Activated naive CD8-positive, alpha-beta T cell treated with anti-CD3 and anti-CD28 coated beads, Interleukin-2, amount 50 U/mL, for 24 hours (primary cell): ENCODE measurements around the gene ENOX1.
"Not testable (repeated sequence)": the region's sequence is repeated elsewhere in the genome, so short reads cannot be mapped to it uniquely, and the experiment has no call there.

Experiments
- ATAC-seq: fragments of 150-1000 bp; cut with Tn5 transposase; one replicate; pipeline ENCODE4 v1.10.0; 2021
- DNase-seq: peaks from one replicate; pipeline ENCODE4 v3.0.0; 2021
- H3K27ac Mint-ChIP-seq: one replicate; pipeline ENCODE4 v1.8.0; 2021; ENCODE audit warnings: mild to moderate bottlenecking, mixed read lengths
- H3K27me3 Mint-ChIP-seq: one replicate; pipeline ENCODE4 v1.8.0; 2021; ENCODE audit warnings: mixed read lengths
- H3K36me3 Mint-ChIP-seq: one replicate; pipeline ENCODE4 v1.8.0; 2021; ENCODE audit warnings: low read depth, mixed read lengths
- H3K4me1 Mint-ChIP-seq: one replicate; pipeline ENCODE4 v1.8.0; 2021; ENCODE audit warnings: mixed read lengths
- H3K4me3 Mint-ChIP-seq: one replicate; pipeline ENCODE4 v1.8.0; 2021; ENCODE audit warnings: mild to moderate bottlenecking, moderate library complexity, mixed read lengths
- H3K9me3 Mint-ChIP-seq: one replicate; pipeline ENCODE4 v1.8.0; 2021; ENCODE audit warnings: mixed read lengths

The ENOX1 gene

DNA sequence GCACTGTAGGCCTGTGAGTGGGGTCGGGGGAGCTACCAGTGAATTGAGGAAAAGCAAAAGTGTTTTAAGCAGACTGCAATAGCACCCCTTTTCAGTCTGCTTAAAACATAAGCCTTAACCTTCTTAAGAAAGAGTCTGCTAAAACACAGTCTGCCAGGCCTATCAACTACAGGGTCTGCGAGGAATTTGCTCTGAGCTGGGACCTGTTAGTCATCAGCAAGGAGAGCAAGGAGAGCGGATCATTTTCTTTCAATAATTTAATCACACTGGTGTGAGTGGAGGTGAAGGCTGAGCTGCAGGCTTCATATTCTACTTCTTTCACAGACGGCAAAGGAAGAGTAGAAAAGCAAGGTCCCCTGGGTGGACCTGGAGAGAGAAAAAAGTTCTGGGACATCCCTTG lies 342.7 kb downstream of the ENOX1 start:
- ATAC-seq (no peak), DNase-seq (no peak)
- Mint-ChIP-seq H3K27me3 (peaks cover 4% of the 10 kb centered on the region), H3K9me3 (no peaks in the 10 kb centered on the region), H3K36me3 (no peaks in the 10 kb centered on the region), H3K4me1 (no peaks in the 10 kb centered on the region), H3K4me3 (no peak overlapping the region), H3K27ac (no peak overlapping the region)

DNA sequence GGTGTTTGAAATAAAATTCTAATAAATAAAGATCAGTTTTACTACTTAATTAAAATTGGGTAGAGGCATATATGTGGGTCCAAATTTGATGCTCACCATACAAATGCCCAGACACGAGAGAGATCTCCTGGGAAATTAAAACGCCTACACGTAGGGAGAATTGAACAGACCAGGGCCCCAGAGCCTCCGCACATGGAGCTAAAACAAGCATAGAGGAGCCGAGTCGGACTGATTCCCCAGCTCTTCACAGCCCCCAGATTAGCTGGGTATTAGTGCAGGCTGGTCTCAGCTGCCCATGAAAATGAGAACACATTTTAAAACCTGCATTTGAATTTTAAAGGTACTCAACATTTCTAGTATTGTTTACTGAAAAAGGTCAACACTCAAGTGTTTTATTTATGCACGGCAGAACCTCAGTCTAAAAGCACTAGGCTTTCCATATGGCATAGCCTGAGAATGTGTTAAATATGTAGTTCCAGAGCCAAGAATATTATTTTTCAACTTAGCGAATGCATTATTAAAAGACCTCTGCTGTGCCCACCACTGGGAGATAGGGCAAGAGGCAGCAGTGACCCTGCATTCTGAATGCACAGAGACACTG lies 344.8 kb downstream of the ENOX1 start:
- no peak for ATAC-seq
- H3K36me3 Mint-ChIP-seq, result no peaks in the 10 kb centered on the region
- H3K9me3 Mint-ChIP-seq, result no peaks in the 10 kb centered on the region
- peaks cover 4% of the 10 kb centered on the region for H3K27me3 Mint-ChIP-seq
- no peak for DNase-seq
- H3K4me3 Mint-ChIP-seq, result no peak overlapping the region
- H3K27ac Mint-ChIP-seq, result no peak overlapping the region
- H3K4me1 Mint-ChIP-seq, result no peaks in the 10 kb centered on the region

DNA sequence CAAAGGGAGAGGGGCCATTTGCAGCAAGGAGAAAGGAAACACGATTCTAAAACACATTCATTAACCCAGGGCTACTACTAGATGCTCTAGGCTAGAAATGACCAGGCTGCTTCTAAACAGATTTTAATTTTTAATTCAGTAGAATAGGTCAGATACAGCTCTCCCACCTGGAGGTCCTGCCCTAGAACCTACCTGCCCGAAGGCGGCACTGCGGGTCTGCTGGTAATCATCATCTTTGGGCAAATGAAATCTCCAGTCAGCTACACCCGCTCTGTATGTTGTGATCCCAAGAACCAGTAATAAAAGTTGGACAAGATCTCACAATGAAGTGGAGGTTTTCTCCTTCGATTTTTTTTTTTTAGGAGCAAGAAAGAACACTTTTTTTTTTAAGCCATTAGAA lies 345.3 kb downstream of the ENOX1 start:
- ATAC-seq (no peak), DNase-seq (no peak)
- H3K27ac Mint-ChIP-seq, result no peak overlapping the region
- H3K27me3 Mint-ChIP-seq, result peaks cover 1% of the 10 kb centered on the region
- H3K4me1 Mint-ChIP-seq, result no peaks in the 10 kb centered on the region
- H3K4me3 Mint-ChIP-seq, result no peak overlapping the region
- no peaks in the 10 kb centered on the region for H3K9me3 Mint-ChIP-seq
- no peaks in the 10 kb centered on the region for H3K36me3 Mint-ChIP-seq

DNA sequence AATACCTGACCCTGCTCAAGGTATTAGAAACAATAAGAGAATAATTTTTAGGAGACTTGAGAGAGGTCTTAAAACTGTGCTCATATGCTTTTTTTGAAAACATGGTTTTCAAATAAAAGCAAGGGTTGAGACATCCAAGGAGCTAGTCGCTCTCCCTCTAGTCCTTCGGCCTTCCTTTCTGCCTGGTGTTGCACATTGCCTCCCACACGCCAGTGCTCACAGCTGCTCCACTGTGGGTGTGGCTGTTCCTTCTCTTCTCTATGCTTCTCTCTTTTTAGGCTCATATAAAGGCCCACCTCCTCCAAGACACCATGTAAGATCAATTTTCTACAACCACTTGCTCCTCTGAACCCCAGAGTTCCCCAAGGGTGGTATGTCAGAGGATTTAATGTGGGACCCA lies 352.6 kb downstream of the ENOX1 start:
- Mint-ChIP-seq H3K36me3 (no peaks in the 10 kb centered on the region), H3K9me3 (no peaks in the 10 kb centered on the region), H3K27me3 (no peaks in the 10 kb centered on the region), H3K27ac (no peak overlapping the region), H3K4me1 (no peaks in the 10 kb centered on the region), H3K4me3 (no peak overlapping the region)
- DNase-seq, result no peak
- ATAC-seq, result no peak

DNA sequence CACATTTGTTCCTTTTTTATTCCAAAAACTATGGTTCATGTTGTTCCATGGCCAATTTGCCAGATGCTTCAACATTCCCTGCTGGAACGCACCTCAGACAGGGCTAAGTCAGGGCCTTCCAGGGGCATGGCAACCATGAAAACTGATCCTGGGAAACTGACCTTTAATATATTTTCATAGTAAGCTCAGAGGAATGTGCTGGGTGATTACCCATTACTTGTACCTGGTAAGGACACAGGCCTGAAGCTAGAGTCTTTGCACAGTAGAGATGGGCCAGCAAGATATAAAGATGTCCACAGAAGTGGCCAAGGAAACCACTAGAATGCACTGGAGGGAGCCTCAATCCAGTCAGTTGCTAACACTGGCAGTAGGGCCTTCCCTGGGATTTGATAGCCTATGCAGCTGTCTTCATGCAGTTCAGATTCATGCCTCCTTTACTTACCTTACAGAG lies 353.1 kb downstream of the ENOX1 start:
- Mint-ChIP-seq H3K27ac (no peak overlapping the region), H3K9me3 (no peaks in the 10 kb centered on the region), H3K27me3 (no peaks in the 10 kb centered on the region), H3K4me1 (no peaks in the 10 kb centered on the region), H3K4me3 (no peak overlapping the region), H3K36me3 (no peaks in the 10 kb centered on the region)
- ATAC-seq, result no peak
- no peak for DNase-seq

DNA sequence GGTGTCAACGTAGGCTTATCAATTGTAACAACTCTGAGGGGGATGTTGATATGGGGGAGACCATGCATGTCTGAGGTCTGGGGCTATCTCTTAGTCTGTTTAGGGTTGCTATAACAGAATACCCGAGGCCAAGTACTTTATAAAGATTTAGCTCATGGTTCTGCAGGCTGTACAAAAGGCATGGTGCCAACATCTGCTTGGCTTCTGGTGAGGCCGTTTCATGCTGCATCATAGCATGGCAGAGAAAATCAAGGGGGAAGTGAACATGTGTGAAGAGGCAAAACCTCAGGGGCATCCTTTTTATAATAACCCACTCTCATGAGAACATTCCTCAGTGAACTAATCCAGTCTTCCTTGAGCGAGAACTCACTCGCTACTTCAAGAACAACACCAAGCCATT lies 353.8 kb downstream of the ENOX1 start:
- Mint-ChIP-seq H3K27me3 (no peaks in the 10 kb centered on the region), H3K4me1 (no peaks in the 10 kb centered on the region), H3K27ac (no peak overlapping the region), H3K9me3 (no peaks in the 10 kb centered on the region), H3K4me3 (no peak overlapping the region), H3K36me3 (no peaks in the 10 kb centered on the region)
- ATAC-seq (no peak), DNase-seq (no peak)

DNA sequence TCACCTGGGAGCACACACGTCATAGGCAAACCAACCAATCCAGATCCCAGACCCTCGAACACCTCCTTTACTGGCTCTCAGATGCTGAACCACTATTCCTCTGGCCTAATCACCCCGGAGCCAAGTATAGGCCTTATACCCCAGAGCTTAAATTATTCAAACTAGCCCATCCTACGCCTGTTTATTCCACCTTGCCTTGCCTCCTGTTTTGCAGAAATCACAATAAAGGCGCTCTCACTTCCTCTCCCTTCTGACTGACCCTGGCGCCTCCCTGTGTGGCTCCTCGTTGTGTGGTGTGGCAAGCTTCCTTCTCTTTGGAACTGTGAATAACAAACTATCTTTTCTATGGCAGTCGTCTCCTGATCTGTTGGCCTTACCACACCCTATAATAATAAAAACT lies 354.9 kb downstream of the ENOX1 start:
- ATAC-seq (no peak), DNase-seq (no peak)
- no peaks in the 10 kb centered on the region for H3K4me1 Mint-ChIP-seq
- H3K4me3 Mint-ChIP-seq, result no peak overlapping the region
- no peaks in the 10 kb centered on the region for H3K36me3 Mint-ChIP-seq
- H3K9me3 Mint-ChIP-seq, result no peaks in the 10 kb centered on the region
- H3K27ac Mint-ChIP-seq, result no peak overlapping the region
- no peaks in the 10 kb centered on the region for H3K27me3 Mint-ChIP-seq

DNA sequence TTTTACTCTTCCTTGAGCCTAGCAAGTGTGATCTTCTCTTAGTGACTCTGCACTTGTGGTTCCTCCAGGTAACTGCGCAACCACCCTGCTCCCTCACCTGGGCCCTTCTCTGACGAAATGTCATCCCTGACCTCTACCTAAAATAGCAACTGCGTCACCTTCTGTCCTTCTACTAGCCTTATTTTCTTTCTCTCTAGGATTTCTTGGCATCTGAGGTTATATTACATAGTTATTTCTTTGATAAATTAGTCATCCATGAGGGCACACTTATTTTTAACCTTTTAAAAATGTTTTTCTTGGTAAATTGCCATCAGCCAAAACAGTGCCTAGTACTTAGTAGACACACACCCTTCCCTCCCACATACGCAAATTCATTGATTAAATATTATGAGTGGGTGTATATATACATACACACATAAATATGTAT lies 355.5 kb downstream of the ENOX1 start:
- no peak for DNase-seq

DNA sequence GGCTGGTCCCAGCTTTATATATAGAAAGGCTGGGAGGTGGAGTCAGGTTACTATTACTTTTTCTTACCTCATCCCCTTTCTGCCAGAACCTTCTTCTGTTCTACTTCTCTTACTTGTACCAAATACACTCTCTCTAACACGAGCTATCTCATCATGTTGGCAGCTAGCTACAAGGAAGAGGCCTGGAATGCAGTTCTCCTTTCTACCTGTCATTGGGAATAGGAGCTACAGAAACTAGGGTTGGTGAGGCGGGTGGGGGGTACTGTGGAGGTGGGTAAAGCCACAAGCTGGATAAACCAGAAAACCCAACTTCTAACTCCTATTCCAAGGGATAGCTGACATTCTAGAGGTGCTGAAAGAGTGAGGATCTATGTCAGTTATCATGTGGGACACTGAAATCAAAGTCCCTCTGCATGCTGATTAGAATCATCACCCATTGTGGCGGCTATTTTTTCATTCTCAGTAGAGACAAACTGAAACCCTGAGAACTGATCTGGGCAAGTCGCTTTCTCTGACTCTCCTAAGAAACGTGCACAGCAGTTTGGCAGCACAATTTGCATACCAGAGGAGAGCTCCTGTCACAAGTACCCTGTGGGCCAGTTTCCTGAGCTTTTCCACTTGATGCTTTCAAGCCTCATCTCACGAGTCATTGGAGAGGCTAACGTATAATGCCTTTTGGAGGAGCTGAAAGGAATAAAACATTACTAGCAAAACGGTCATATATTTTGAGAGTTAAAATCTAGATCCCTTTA lies 358.1 kb downstream of the ENOX1 start:
- no peak overlapping the region for H3K27ac Mint-ChIP-seq
- DNase-seq (no peak), ATAC-seq (no peak)
- H3K4me1 Mint-ChIP-seq, result no peaks in the 10 kb centered on the region
- no peaks in the 10 kb centered on the region for H3K27me3 Mint-ChIP-seq
- no peaks in the 10 kb centered on the region for H3K36me3 Mint-ChIP-seq
- no peaks in the 10 kb centered on the region for H3K9me3 Mint-ChIP-seq
- H3K4me3 Mint-ChIP-seq, result no peak overlapping the region

More for the DNA sequence above, 355.5 kb downstream of the ENOX1 start:
- Mint-ChIP-seq H3K27ac (no peak overlapping the region), H3K27me3 (no peaks in the 10 kb centered on the region), H3K9me3 (no peaks in the 10 kb centered on the region), H3K4me1 (no peaks in the 10 kb centered on the region), H3K36me3 (no peaks in the 10 kb centered on the region), H3K4me3 (no peak overlapping the region)
- no peak for ATAC-seq

DNA sequence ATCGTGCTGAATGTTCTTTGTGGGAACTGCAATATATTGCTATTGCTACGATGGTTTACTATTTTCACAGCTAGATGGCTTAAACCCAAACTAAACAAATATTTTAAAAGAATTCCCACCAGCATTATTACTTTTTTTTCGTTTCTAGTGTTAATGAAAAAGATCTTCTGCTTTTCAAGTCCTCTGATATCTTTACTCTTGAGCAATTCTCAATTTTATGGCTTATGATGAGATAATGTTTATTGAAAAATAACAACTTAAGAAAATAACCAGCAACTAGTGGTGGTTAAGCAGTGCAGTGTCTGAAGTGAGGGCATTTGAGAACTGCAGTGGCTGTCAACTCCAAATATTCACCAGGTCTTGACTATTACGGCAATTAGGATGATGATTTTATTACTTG lies 360.4 kb downstream of the ENOX1 start:
- no peak overlapping the region for H3K27ac Mint-ChIP-seq
- no peak for DNase-seq
- H3K27me3 Mint-ChIP-seq, result no peaks in the 10 kb centered on the region
- no peaks in the 10 kb centered on the region for H3K9me3 Mint-ChIP-seq
- no peaks in the 10 kb centered on the region for H3K36me3 Mint-ChIP-seq
- H3K4me3 Mint-ChIP-seq, result no peak overlapping the region
- H3K4me1 Mint-ChIP-seq, result no peaks in the 10 kb centered on the region
- ATAC-seq, result no peak

DNA sequence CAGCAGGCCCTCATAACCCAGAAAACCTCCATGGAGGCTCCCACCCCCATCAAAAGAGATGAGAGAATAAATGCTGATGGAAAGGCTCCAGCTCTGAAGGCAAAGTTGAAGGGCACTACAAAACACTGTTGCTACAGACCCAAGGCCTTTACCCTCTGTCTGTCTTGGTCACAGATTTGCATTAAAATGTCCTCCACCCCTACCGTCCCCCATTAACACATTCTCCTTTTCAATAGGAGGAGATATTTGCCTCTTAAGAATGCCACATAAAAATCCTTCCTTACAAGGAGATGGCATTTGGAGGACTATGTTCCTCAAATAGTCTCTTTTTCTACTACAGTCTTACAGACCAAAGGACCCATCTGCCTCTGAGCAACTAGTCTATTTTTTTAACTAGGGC lies 361.5 kb downstream of the ENOX1 start:
- DNase-seq (no peak), ATAC-seq (no peak)
- H3K27me3 Mint-ChIP-seq, result no peaks in the 10 kb centered on the region
- no peaks in the 10 kb centered on the region for H3K36me3 Mint-ChIP-seq
- H3K4me1 Mint-ChIP-seq, result no peaks in the 10 kb centered on the region
- H3K27ac Mint-ChIP-seq, result no peak overlapping the region
- no peak overlapping the region for H3K4me3 Mint-ChIP-seq
- no peaks in the 10 kb centered on the region for H3K9me3 Mint-ChIP-seq

DNA sequence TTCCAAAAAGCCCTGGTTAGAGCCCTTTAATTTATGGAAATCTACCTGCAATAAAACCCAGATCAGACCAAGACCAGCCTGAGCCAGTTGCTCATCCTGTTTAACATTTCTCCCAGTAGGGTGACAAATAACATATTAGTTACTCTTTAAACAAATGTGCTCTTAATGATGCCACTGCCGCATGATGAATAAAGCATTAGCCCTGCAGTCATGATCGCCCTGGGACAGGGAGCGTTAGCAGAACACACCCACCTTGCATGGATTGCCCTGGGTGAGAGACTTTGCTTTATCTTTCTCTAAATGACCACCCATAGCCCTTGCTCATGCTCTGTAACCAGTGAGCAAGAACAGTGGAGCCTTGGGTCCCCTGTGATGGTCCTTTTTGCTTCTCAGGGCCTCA lies 362.4 kb downstream of the ENOX1 start:
- no peak overlapping the region for H3K27ac Mint-ChIP-seq
- no peaks in the 10 kb centered on the region for H3K9me3 Mint-ChIP-seq
- no peak overlapping the region for H3K4me3 Mint-ChIP-seq
- H3K4me1 Mint-ChIP-seq, result no peaks in the 10 kb centered on the region
- DNase-seq (no peak), ATAC-seq (no peak)
- H3K36me3 Mint-ChIP-seq, result no peaks in the 10 kb centered on the region
- H3K27me3 Mint-ChIP-seq, result no peaks in the 10 kb centered on the region

DNA sequence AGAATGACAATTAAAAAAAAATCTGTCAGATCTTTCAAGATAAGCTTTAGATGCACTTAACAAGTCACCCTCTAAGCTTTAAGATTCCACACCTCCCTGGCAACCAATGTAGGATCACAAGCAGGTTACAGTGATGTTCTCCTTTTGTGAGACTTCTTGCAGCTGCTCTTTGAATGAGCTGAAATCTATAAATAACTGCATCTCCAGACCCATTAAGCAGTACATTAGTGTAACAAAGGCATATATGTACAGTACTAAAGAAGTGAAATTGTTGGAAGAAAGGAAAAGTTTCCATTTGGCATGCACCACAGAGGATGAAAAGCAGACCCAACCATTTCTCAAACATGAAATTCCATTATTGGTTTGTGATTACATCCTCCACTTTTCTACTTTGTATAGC lies 364.7 kb downstream of the ENOX1 start:
- Mint-ChIP-seq H3K4me1 (no peaks in the 10 kb centered on the region), H3K4me3 (no peak overlapping the region), H3K36me3 (no peaks in the 10 kb centered on the region), H3K27me3 (no peaks in the 10 kb centered on the region), H3K9me3 (no peaks in the 10 kb centered on the region), H3K27ac (no peak overlapping the region)
- DNase-seq (no peak), ATAC-seq (no peak)

DNA sequence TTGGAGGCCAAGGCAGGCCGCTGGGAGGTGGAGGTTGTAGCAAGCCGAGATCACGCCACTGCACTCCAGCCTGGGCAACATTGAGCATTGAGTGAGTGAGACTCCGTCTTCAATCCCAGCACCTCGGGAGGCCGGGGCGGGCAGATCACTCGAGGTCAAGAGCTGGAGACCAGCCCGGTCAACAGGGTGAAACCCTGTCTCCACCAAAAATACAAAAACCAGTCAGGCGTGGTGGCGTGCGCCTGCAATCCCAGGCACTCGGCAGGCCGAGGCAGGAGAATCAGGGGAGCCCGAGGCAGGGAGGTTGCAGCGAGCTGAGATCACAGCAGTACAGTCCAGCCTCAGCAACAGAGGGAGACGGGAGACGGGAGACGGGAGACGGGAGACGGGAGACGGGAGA lies 369.9 kb downstream of the ENOX1 start:
- H3K27ac Mint-ChIP-seq, H3K27me3 Mint-ChIP-seq, H3K4me1 Mint-ChIP-seq, DNase-seq, H3K36me3 Mint-ChIP-seq, ATAC-seq, H3K9me3 Mint-ChIP-seq, H3K4me3 Mint-ChIP-seq: not testable (repeated sequence)

DNA sequence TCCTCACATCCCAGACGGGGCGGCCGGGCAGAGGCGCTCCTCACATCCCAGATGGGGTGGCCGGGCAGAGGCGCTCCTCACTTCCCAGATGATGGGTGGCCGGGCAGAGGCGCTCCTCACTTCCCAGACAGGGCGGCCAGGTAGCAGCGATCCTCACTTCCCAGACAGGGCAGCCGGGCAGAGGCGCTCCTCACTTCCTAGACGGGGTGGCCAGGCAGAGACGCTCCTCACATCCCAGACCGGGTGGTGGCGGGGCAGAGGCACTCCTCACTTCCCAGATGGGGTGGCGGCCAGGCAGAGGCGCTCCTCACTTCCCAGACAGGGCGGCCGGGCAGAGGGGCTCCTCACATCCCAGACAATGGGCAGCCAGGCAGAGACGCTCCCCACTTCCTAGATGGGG lies 370.4 kb downstream of the ENOX1 start:
- DNase-seq, H3K4me3 Mint-ChIP-seq, H3K27ac Mint-ChIP-seq, H3K4me1 Mint-ChIP-seq, ATAC-seq, H3K9me3 Mint-ChIP-seq, H3K36me3 Mint-ChIP-seq, H3K27me3 Mint-ChIP-seq: not testable (repeated sequence)
